Spinal cord (tissue), 10 donors: ENCODE data around the gene LYAR. TPM values are rescaled to one million over a fixed set of nuclear protein-coding genes. Genes with fewer than 3 reads are reported as not detected.

Experiments used
- DNase-seq, 6 donors: peaks; one replicate each; pipeline versions ENCODE4 v3.0.0 to v3.0.0-alpha.2; 2013 to 2015; ENCODE audit warnings: low spot score in 6 of 6, low read depth in 4 of 6
- H3K27ac ChIP-seq: one replicate; pipeline ENCODE4 v1.5.1; 2013; ENCODE audit warnings: low read depth, low read length, control low read depth
- H3K27me3 ChIP-seq: one replicate; pipeline ENCODE4 v1.6.1; 2013; ENCODE audit warnings: low read length; ENCODE audit not compliant: control insufficient read depth, insufficient read depth
- H3K36me3 ChIP-seq: one replicate; pipeline ENCODE4 v1.6.1; 2013; ENCODE audit warnings: low read length; ENCODE audit not compliant: control insufficient read depth, insufficient read depth
- H3K4me1 ChIP-seq: one replicate; pipeline ENCODE4 v1.6.1; 2013; ENCODE audit warnings: low read length; ENCODE audit not compliant: control insufficient read depth, insufficient read depth
- H3K4me3 ChIP-seq: one replicate; pipeline ENCODE4 v1.5.1; 2013; ENCODE audit warnings: low read depth, low read length, control low read depth
- H3K9me3 ChIP-seq: one replicate; pipeline ENCODE4 v1.6.1; 2013; ENCODE audit warnings: low read length; ENCODE audit not compliant: control insufficient read depth, insufficient read depth
- WGBS: methylation state at CpG from one replicate; pipeline ENCODE4 v1.1.5; 2013; ENCODE audit warnings: missing lambda C conversion rate; ENCODE audit not compliant: insufficient coverage; 5-methylcytosine and 5-hydroxymethylcytosine counted together
- polyA plus RNA-seq, 2 donors: library from polyadenylated mRNA; unstranded; fragments of 120-200 nt; gene quantifications; one replicate each; pipeline ENCODE4 v1.2.1, GENCODE V29; 2013; ENCODE audit not compliant: insufficient read length in 2 of 2
- total RNA-seq, 2 donors: library from RNA; depleted of rRNA in 1 of 2; stranded (reverse); fragments of 120-200 nt in 1 of 2; fragments of >200 nt in 1 of 2; gene quantifications; one replicate each; pipeline versions ENCODE4 v1.2.3 to v1.2.4, GENCODE V29; 2013 to 2014
- donor health status: healthy.

LYAR gene
- total and polyA plus RNA-seq, 4 donors = 7.4 to 13.9 (median 12.9) TPM

- peaks cover 5% of the 10 kb centered on the region for H3K36me3 ChIP-seq
- no peaks in the 10 kb centered on the region for H3K4me1 ChIP-seq
- no peaks in the 10 kb centered on the region for H3K27me3 ChIP-seq
- 98% methylated on average over 4 of the region's 5 CpGs for WGBS
- H3K27ac ChIP-seq = no peak overlapping the region
- H3K4me3 ChIP-seq = no peak overlapping the region
- no peaks in the 10 kb centered on the region for H3K9me3 ChIP-seq
- DNase-seq = no peak
Measured at GRCh38 chr4:4296283-4296846, 6.4 kb upstream of the LYAR start.

GRCh38 chr4:4293279-4293678 lies 3.3 kb upstream of the LYAR start:
- DNase-seq = no peak
- Histone ChIP-seq H3K27ac (no peak overlapping the region), H3K27me3 (no peaks in the 10 kb centered on the region), H3K36me3 (peaks cover 10% of the 10 kb centered on the region), H3K4me1 (peaks cover 12% of the 10 kb centered on the region), H3K4me3 (no peak overlapping the region), H3K9me3 (no peaks in the 10 kb centered on the region)
- 90% methylated on average over 2 of the region's 3 CpGs for WGBS

GRCh38 chr4:4289597-4289940 lies 385 bp downstream of the LYAR start:
- Histone ChIP-seq H3K27ac (peak overlapping the region; percentile 54), H3K36me3 (peaks cover 10% of the 10 kb centered on the region), H3K4me3 (peak overlapping the region; percentile 86), H3K4me1 (peaks cover 12% of the 10 kb centered on the region), H3K9me3 (no peaks in the 10 kb centered on the region), H3K27me3 (no peaks in the 10 kb centered on the region)
- DNase-seq = no peak
- 0% methylated on average over 10 of the region's 10 CpGs for WGBS

DNA sequence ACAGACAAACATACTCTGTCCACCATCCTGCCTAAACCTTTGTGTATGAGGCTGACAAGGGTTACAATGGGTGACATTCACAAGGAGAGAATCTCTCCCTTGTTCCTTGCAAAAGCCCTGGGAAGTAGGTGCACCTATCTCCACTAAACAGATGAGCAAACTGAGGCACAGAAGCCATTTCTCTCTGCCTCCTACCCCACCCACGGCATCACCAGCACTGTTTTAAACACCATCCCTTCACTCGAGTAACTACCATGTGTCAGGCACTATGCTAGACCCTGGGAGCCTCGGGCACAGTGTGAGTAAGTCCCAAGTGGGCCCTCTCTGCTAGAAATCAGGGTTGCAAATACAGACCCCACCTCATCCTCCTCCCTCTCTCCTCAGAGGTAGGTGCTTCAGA lies 899 bp downstream of the LYAR start:
- no peaks in the 10 kb centered on the region for H3K27me3 ChIP-seq
- DNase-seq = no peak
- peaks cover 10% of the 10 kb centered on the region for H3K36me3 ChIP-seq
- peak overlapping the region; percentile 86 for H3K4me3 ChIP-seq
- H3K9me3 ChIP-seq = no peaks in the 10 kb centered on the region
- H3K4me1 ChIP-seq = peaks cover 12% of the 10 kb centered on the region
- WGBS = 47% methylated on average over 3 of the region's 3 CpGs
- H3K27ac ChIP-seq = no peak overlapping the region

- no peak for DNase-seq
- Histone ChIP-seq H3K4me1 (peaks cover 12% of the 10 kb centered on the region), H3K9me3 (no peaks in the 10 kb centered on the region), H3K27me3 (no peaks in the 10 kb centered on the region), H3K27ac (no peak overlapping the region), H3K4me3 (no peak overlapping the region), H3K36me3 (peaks cover 11% of the 10 kb centered on the region)
Measured at GRCh38 chr4:4288098-4288497, 1.9 kb downstream of the LYAR start.

DNA sequence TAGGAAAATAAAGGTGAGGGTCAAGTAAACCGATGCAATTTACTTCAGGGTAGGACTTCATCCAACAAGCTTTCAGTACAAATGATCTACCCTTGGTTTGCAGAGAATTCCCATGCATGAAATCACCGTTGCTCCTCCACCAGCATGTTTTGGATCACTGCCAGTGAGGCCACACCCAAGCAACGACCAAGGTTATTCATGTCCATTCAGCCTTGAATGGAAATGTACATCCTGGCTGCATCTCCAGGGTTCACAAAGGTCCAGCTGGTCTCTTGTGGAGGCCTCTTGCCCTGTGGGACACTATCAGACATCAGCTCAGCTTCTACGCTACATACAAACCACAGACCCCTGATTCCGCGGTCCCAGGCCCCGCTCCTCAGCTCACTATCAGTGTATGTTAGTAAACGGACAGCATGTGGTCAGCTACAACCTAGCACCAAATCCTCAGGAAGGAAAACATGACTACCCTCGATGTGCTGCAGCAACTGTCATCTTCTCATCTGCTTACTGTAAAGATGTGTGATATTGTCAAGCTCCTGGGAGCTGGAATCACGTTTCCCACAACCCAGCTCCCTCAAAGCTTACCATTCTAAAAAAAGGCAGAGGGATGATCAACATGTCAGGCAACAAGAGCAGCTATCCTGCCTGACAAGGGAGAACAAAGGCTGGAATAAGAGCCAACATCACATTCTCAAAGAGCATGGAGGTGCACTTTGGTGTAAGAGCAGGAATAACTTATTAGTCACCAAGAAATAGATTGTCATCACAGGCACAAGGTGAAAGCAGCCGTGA lies 4.9 kb downstream of the LYAR start:
- Histone ChIP-seq H3K9me3 (no peaks in the 10 kb centered on the region), H3K36me3 (peaks cover 20% of the 10 kb centered on the region), H3K4me3 (no peak overlapping the region), H3K4me1 (peaks cover 12% of the 10 kb centered on the region), H3K27ac (no peak overlapping the region), H3K27me3 (no peaks in the 10 kb centered on the region)
- 78% methylated on average over 7 of the region's 11 CpGs for WGBS
- no peak for DNase-seq

- H3K27ac ChIP-seq = no peak overlapping the region
- no peak for DNase-seq
- H3K27me3 ChIP-seq = no peaks in the 10 kb centered on the region
- H3K4me1 ChIP-seq = no peaks in the 10 kb centered on the region
- 92% methylated on average over 5 of the region's 6 CpGs for WGBS
- H3K4me3 ChIP-seq = no peak overlapping the region
- peaks cover 34% of the 10 kb centered on the region for H3K36me3 ChIP-seq
- H3K9me3 ChIP-seq = no peaks in the 10 kb centered on the region
Measured at GRCh38 chr4:4281787-4282186, 8.2 kb downstream of the LYAR start.

GRCh38 chr4:4277531-4277930 lies 12.4 kb downstream of the LYAR start:
- 86% methylated on average over 4 of the region's 6 CpGs for WGBS
- H3K27ac ChIP-seq = no peak overlapping the region
- DNase-seq = no peak
- H3K4me1 ChIP-seq = no peaks in the 10 kb centered on the region
- no peaks in the 10 kb centered on the region for H3K9me3 ChIP-seq
- no peak overlapping the region for H3K4me3 ChIP-seq
- no peaks in the 10 kb centered on the region for H3K27me3 ChIP-seq
- H3K36me3 ChIP-seq = peaks cover 51% of the 10 kb centered on the region

DNA sequence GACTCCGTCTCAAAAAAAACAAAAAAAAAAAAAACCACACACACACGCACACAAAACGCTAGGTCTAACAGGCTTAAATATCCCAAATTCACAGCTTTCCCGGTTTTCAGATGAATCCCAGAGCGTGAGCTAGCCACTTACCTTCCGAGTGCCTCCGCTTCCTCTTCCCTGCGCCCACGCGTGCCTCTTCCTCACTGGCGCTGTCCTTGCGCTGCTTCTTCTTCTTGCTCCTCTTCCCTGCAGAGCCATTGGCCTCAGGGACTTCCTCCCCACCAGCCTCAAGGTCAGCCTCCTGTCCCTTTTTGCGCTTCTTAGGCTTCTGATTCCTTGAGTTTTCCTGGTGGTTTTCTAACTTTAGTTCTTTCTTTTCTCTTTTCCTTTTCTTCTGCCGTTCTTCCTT lies 15.7 kb downstream of the LYAR start:
- H3K36me3 ChIP-seq = peaks cover 51% of the 10 kb centered on the region

GRCh38 chr4:4271912-4272311 lies 18.0 kb downstream of the LYAR start:
- no peak overlapping the region for H3K4me3 ChIP-seq
- H3K4me1 ChIP-seq = no peaks in the 10 kb centered on the region
- no peak overlapping the region for H3K27ac ChIP-seq
- WGBS = 90% methylated on average over 3 of the region's 10 CpGs
- no peaks in the 10 kb centered on the region for H3K27me3 ChIP-seq
- peaks cover 45% of the 10 kb centered on the region for H3K36me3 ChIP-seq
- no peak for DNase-seq
- no peaks in the 10 kb centered on the region for H3K9me3 ChIP-seq

More for the DNA sequence above, 15.7 kb downstream of the LYAR start:
- H3K9me3 ChIP-seq = no peaks in the 10 kb centered on the region
- no peaks in the 10 kb centered on the region for H3K4me1 ChIP-seq
- no peaks in the 10 kb centered on the region for H3K27me3 ChIP-seq
- no peak overlapping the region for H3K27ac ChIP-seq
- H3K4me3 ChIP-seq = no peak overlapping the region
- WGBS = 98% methylated on average over 12 of the region's 14 CpGs
- DNase-seq = no peak
